T-cell (primary cell): ENCODE results near the gene NBPF10. TPM values are rescaled to one million over a fixed set of nuclear protein-coding genes. Genes with fewer than 3 reads are reported as not detected.
"Not testable (repeated sequence)": the region's sequence is repeated elsewhere in the genome, so short reads cannot be mapped to it uniquely, and the experiment has no call there.

Experiments
- ATAC-seq, 4 experiments: fragments of 200-7000 bp in 3 of 4; fragments of 150-1000 bp in 1 of 4; cut with Tn5 transposase; replicated peaks in 1 of 4; 1 replicate in 3 of 4; 2 replicates in 1 of 4; pipeline ENCODE4 v1.10.0; 2021; ENCODE audit warnings: moderate library complexity in 3 of 4, mild to moderate bottlenecking in 2 of 4, moderate number of reproducible peaks in 1 of 4
- CTCF ChIA-PET, 2 donors: fragments of 300-600 bp; sonication (Branson Sonifier 250); formaldehyde crosslinking; loops; one replicate each; lab custom pipeline; 2022; ENCODE audit warnings: antibody characterized with exemption in 2 of 2; lab: Charles Lee
- POLR2A ChIA-PET, 2 donors: fragments of 300-600 bp; sonication (Branson Sonifier 250); formaldehyde crosslinking; loops; one replicate each; lab custom pipeline; 2022; ENCODE audit warnings: antibody characterized with exemption in 2 of 2; lab: Charles Lee
- DNase-seq, 35 experiments: peaks; one replicate each; pipeline versions ENCODE4 v3.0.0 to v3.0.0-alpha.2; 2013 to 2023
- H3K27ac ChIP-seq: one replicate; pipeline ENCODE4 v1.5.1; 2013; ENCODE audit warnings: low read length
- H3K27me3 ChIP-seq, 2 experiments: replicated peaks in 1 of 2; 1 replicate in 1 of 2; 2 replicates in 1 of 2; pipeline versions ENCODE4 v1.6.1 to v1.7.0; 2013; ENCODE audit warnings: low read length in 1 of 2, mixed read lengths in 1 of 2; ENCODE audit not compliant: control insufficient read depth in 2 of 2, insufficient read depth in 2 of 2; ENCODE audit errors: extremely low read depth in 1 of 2
- H3K36me3 ChIP-seq, 2 donors: 1 replicate in 1 of 2; 2 replicates in 1 of 2; pipeline versions ENCODE4 v1.6.1 to v1.7.0; 2013; ENCODE audit warnings: low read length in 1 of 2; ENCODE audit not compliant: control insufficient read depth in 2 of 2, insufficient read depth in 1 of 2; ENCODE audit errors: extremely low read depth in 1 of 2
- H3K4me1 ChIP-seq, 2 experiments: 1 replicate in 1 of 2; 2 replicates in 1 of 2; pipeline versions ENCODE4 v1.6.1 to v1.7.0; 2013; ENCODE audit warnings: low read length in 2 of 2, mixed read lengths in 1 of 2; ENCODE audit not compliant: insufficient read depth in 2 of 2, control insufficient read depth in 1 of 2; ENCODE audit errors: extremely low read depth in 1 of 2
- H3K4me3 ChIP-seq, 2 donors: 1 replicate in 1 of 2; 2 replicates in 1 of 2; pipeline versions ENCODE4 v1.5.1 to v1.7.0; 2013; ENCODE audit warnings: mild to moderate bottlenecking in 2 of 2, low read length in 1 of 2, moderate library complexity in 1 of 2; ENCODE audit not compliant: control insufficient read depth in 1 of 2; ENCODE audit errors: extremely low read depth in 1 of 2
- H3K9me3 ChIP-seq: 2 replicates; pipeline ENCODE4 v1.7.0; 2013
- H3K27ac Mint-ChIP-seq, 2 donors: one replicate each; pipeline ENCODE4 v1.8.0; 2020 to 2021; ENCODE audit warnings: mild to moderate bottlenecking in 2 of 2, mixed read lengths in 2 of 2
- H3K27me3 Mint-ChIP-seq, 2 donors: one replicate each; pipeline ENCODE4 v1.8.0; 2021 to 2022; ENCODE audit warnings: mixed read lengths in 2 of 2
- H3K36me3 Mint-ChIP-seq: one replicate; pipeline ENCODE4 v1.8.0; 2021; ENCODE audit warnings: mixed read lengths
- H3K4me1 Mint-ChIP-seq, 3 donors: one replicate each; pipeline ENCODE4 v1.8.0; 2020 to 2022; ENCODE audit warnings: mixed read lengths in 3 of 3, mild to moderate bottlenecking in 1 of 3
- H3K4me3 Mint-ChIP-seq, 3 donors: one replicate each; pipeline ENCODE4 v1.8.0; 2020 to 2022; ENCODE audit warnings: mild to moderate bottlenecking in 3 of 3, mixed read lengths in 3 of 3, moderate library complexity in 3 of 3
- H3K9me3 Mint-ChIP-seq, 3 donors: one replicate each; pipeline ENCODE4 v1.8.0; 2020 to 2022; ENCODE audit warnings: mixed read lengths in 3 of 3
- WGBS: methylation state at CpG from one replicate; pipeline ENCODE4 v1.1.5; 2013; ENCODE audit warnings: missing lambda C conversion rate; ENCODE audit not compliant: insufficient coverage; 5-methylcytosine and 5-hydroxymethylcytosine counted together
- total RNA-seq, 35 experiments: library from RNA in 6 of 35; stranded (reverse) in 6 of 35; fragments of 120-200 nt in 1 of 35; gene quantifications; one replicate each; pipeline versions ENCODE4 v1.2.1 to v1.2.4 and lab custom pipeline; 2013 to 2026

Gene NBPF10, protein sequence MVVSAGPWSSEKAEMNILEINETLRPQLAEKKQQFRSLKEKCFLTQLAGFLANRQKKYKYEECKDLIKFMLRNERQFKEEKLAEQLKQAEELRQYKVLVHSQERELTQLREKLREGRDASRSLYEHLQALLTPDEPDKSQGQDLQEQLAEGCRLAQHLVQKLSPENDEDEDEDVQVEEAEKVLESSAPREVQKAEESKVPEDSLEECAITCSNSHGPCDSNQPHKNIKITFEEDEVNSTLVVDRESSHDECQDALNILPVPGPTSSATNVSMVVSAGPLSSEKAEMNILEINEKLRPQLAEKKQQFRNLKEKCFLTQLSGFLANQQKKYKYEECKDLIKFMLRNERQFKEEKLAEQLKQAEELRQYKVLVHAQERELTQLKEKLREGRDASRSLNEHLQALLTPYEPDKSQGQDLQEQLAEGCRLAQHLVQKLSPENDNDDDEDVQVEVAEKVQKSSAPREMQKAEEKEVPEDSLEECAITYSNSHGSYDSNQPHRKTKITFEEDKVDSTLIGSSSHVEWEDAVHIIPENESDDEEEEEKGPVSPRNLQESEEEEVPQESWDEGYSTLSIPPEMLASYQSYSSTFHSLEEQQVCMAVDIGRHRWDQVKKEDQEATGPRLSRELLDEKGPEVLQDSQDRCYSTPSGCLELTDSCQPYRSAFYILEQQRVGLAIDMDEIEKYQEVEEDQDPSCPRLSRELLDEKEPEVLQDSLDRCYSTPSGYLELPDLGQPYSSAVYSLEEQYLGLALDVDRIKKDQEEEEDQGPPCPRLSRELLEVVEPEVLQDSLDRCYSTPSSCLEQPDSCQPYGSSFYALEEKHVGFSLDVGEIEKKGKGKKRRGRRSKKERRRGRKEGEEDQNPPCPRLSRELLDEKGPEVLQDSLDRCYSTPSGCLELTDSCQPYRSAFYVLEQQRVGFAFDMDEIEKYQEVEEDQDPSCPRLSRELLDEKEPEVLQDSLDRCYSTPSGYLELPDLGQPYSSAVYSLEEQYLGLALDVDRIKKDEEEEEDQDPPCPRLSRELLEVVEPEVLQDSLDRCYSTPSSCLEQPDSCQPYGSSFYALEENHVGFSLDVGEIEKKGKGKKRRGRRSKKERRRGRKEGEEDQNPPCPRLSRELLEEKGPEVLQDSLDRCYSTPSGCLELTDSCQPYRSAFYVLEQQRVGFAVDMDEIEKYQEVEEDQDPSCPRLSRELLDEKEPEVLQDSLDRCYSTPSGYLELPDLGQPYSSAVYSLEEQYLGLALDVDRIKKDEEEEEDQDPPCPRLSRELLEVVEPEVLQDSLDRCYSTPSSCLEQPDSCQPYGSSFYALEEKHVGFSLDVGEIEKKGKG (N-terminal part only)
- total RNA-seq (1 to 10 TPM; 1.7 to 3.6 (median 2.4) TPM), total RNA-seq (lab: John Stamatoyannopoulos, UW) (1.5 to 23.8 (median 6.1) reads per million in 29 experiments)
- 0.76 TPM for total RNA-seq (2013)

DNA sequence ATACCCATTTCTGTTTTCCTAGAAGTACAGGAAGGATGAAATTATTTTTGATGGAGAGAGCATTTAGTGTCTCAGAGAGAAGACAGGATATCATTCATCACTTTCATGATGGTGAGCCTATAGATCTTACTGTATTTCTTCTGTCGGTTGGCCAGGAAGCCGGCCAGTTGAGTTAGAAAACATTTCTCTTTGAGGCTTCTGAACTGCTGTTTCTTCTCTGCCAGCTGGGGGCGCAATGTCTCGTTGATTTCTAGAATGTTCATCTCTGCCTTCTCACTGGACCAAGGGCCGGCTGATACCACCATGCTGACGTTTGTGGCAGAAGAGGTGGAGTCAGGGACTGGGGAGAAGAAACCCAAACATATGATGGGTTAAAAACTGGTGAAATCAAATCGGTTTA lies at the start of gene NBPF10:
Gene NBPF10, minus strand, starts transcription at position 340 of the 400 bp plus-strand sequence. Its CDS starts 35 bp downstream, at position 305.
- H3K9me3 Mint-ChIP-seq, H3K4me3 ChIP-seq, H3K4me3 Mint-ChIP-seq, H3K4me1 Mint-ChIP-seq, H3K4me1 ChIP-seq, H3K9me3 ChIP-seq, H3K36me3 Mint-ChIP-seq, ATAC-seq, CTCF ChIA-PET, H3K27me3 ChIP-seq, H3K27ac Mint-ChIP-seq, H3K27ac ChIP-seq, POLR2A ChIA-PET, H3K36me3 ChIP-seq, H3K27me3 Mint-ChIP-seq: not testable (repeated sequence)
- DNase-seq = peak in 2 of 35 experiments; percentile 0 to 21
- no CpG with 5 or more reads among the region's 7 CpGs for WGBS

DNA sequence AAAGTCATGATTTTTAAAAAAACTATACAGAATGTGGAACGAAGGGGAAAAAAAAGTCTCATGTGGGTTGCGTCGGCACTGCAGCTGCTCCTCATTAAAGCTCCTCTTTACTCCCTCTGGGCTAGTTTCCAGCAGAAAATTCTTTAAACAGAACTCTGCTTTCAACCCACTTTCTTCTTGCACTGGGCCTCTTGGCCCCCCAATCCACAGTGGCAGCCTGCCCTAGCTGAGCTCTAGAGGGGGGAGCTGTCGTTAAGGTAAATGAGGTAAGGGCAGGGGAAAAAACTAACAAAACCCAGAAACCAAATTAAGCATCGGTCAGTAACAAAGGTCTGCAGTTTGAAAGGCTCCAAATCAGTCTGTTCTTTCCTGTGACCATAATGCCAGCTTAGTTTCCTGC lies 29.9 kb upstream of the NBPF10 start:
- H3K36me3 ChIP-seq, H3K27ac Mint-ChIP-seq, H3K36me3 Mint-ChIP-seq, H3K9me3 ChIP-seq, H3K4me3 ChIP-seq, H3K27me3 Mint-ChIP-seq, DNase-seq, H3K27ac ChIP-seq, H3K4me1 ChIP-seq, H3K9me3 Mint-ChIP-seq, ATAC-seq, CTCF ChIA-PET, H3K27me3 ChIP-seq, POLR2A ChIA-PET, H3K4me1 Mint-ChIP-seq, H3K4me3 Mint-ChIP-seq: not testable (repeated sequence)
- WGBS = no CpG with 5 or more reads among the region's 5 CpGs

DNA sequence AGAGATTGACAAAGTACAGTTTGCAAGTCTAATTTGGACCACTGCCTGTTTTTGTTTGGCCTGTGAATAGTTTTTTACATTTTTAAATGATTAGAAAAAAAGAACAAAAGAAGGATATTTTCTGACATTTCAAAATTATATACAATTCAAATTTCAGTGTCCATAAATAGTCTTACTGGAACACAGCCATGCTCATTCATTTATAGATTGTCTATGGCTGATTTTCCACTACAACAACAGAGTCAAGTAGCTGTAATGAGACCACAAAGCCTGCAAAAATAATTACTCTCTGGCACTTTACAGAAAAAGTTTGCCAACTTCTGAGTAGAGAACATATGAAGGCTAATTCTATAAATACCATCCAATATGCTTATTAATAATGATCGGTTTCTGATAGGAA lies 23.1 kb upstream of the NBPF10 start:
- H3K4me1 ChIP-seq, H3K27me3 Mint-ChIP-seq: not testable (repeated sequence)

DNA sequence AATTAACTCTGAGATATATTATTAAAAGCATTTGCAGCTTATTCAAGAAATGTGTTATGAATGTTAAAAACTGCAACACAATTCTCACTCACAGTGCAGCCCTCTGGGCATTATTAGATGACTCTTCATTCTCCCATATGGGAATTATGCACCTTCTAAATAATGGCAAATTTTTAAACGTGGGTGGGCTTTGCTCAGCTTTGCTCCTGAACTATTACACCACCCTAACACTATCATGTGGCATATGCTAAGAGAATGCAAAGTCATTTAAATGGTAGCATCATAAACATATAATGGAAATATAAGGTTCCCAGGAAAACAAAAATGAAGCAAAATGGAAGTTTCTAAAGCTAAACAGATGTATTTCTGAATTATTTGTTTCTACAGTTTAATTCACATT lies 22.7 kb upstream of the NBPF10 start:
- WGBS = no CpG with 5 or more reads among the region's 1 CpG
- H3K27me3 Mint-ChIP-seq, CTCF ChIA-PET: not testable (repeated sequence)

More for the DNA sequence above, 23.1 kb upstream of the NBPF10 start:
- H3K27ac Mint-ChIP-seq, POLR2A ChIA-PET, H3K4me3 Mint-ChIP-seq, DNase-seq, H3K36me3 ChIP-seq, CTCF ChIA-PET, H3K9me3 Mint-ChIP-seq, H3K36me3 Mint-ChIP-seq, H3K4me3 ChIP-seq, ATAC-seq, H3K27ac ChIP-seq, H3K27me3 ChIP-seq, H3K9me3 ChIP-seq, H3K4me1 Mint-ChIP-seq: not testable (repeated sequence)
- no CpG with 5 or more reads among the region's 1 CpG for WGBS

More for the DNA sequence above, 22.7 kb upstream of the NBPF10 start:
- DNase-seq, H3K4me1 ChIP-seq, H3K9me3 Mint-ChIP-seq, H3K36me3 Mint-ChIP-seq, H3K27ac Mint-ChIP-seq, H3K4me3 Mint-ChIP-seq, H3K36me3 ChIP-seq, H3K4me3 ChIP-seq, H3K27me3 ChIP-seq, H3K27ac ChIP-seq, ATAC-seq, H3K4me1 Mint-ChIP-seq, H3K9me3 ChIP-seq, POLR2A ChIA-PET: not testable (repeated sequence)

Other genes with a start within 250 kb of the NBPF10 start
- gene ITGA10, start 234.8 kb downstream of the NBPF10 start, total RNA-seq = 1 to 10 TPM; 1.7 to 5.1 (median 2.4) TPM
- gene PEX11B, start 226.1 kb downstream of the NBPF10 start, total RNA-seq = 10 to 100 TPM; 18.8 to 36.3 (median 34.4) TPM
- gene RBM8A, start 217.3 kb downstream of the NBPF10 start, total RNA-seq = 100 to 1,000 TPM; 124 to 153 (median 130) TPM
- 10 to 100 TPM; 43.4 to 74.4 (median 64.2) TPM for gene LIX1L, start 186.8 kb downstream of the NBPF10 start, total RNA-seq
- 1 to 10 TPM in 3 of 5 donors, under 1 TPM in 2; 0.68 to 3.5 (median 1.7) TPM for gene ANKRD34A, start 180.2 kb downstream of the NBPF10 start, total RNA-seq
- gene POLR3GL, start 180.1 kb downstream of the NBPF10 start, total RNA-seq = 10 to 100 TPM; 30.9 to 41.7 (median 38.3) TPM
- 1,000 to 10,000 TPM in 1 of 5 donors, 100 to 1,000 TPM in 4; 721 to 2,117 (median 773) TPM for gene TXNIP, start 148.2 kb downstream of the NBPF10 start, total RNA-seq
- not detected for gene HJV, start 123.1 kb downstream of the NBPF10 start, total RNA-seq
- gene NOTCH2NLA, start 84.2 kb upstream of the NBPF10 start, total RNA-seq = 10 to 100 TPM; 38.8 to 67.4 (median 53.0) TPM